Kidney (tissue), 14 donors: ENCODE results near the gene VCL. TPM values are rescaled to one million over a fixed set of nuclear protein-coding genes. Genes with fewer than 3 reads are reported as not detected.

Experiments
- DNase-seq, 5 donors: peaks; one replicate each; pipeline ENCODE4 v3.0.0-alpha.2; 2013 to 2020
- FAIRE-seq: peaks from 2 replicates; lab custom pipeline; 2012; peaks lifted over from hg19 to GRCh38; lab: Jason Lieb, UNC
- H3K27ac ChIP-seq, 2 donors: one replicate each; pipeline ENCODE4 v1.7.0; 2013; ENCODE audit warnings: low read depth in 2 of 2, low read length in 2 of 2, inconsistent platforms in 1 of 2
- H3K27me3 ChIP-seq: one replicate; pipeline ENCODE4 v1.7.1; 2013; ENCODE audit warnings: low read length, inconsistent platforms; ENCODE audit not compliant: control insufficient read depth, insufficient read depth
- H3K36me3 ChIP-seq, 3 donors: one replicate each; pipeline versions ENCODE4 v1.7.0 to v1.7.1; 2013; ENCODE audit warnings: low read length in 3 of 3, control low read depth in 1 of 3, inconsistent platforms in 1 of 3; ENCODE audit not compliant: insufficient read depth in 3 of 3, control insufficient read depth in 2 of 3
- H3K4me1 ChIP-seq, 3 donors: one replicate each; pipeline versions ENCODE4 v1.7.0 to v1.7.1; 2013; ENCODE audit warnings: low read length in 3 of 3, inconsistent platforms in 1 of 3, low read depth in 1 of 3; ENCODE audit not compliant: control insufficient read depth in 2 of 3, insufficient read depth in 2 of 3
- H3K4me3 ChIP-seq, 3 donors: one replicate each; pipeline versions ENCODE4 v1.7.0 to v1.8.1; 2013; ENCODE audit warnings: low read length in 3 of 3, control low read depth in 1 of 3, inconsistent platforms in 1 of 3
- H3K9ac ChIP-seq, 3 donors: one replicate each; pipeline versions ENCODE4 v1.7.0 to v1.7.1; 2013; ENCODE audit warnings: low read length in 3 of 3, control low read depth in 1 of 3, inconsistent platforms in 1 of 3
- H3K9me3 ChIP-seq, 3 donors: one replicate each; pipeline versions ENCODE4 v1.7.0 to v1.7.1; 2013; ENCODE audit warnings: low read length in 3 of 3, control low read depth in 1 of 3, inconsistent platforms in 1 of 3; ENCODE audit not compliant: control insufficient read depth in 2 of 3, insufficient read depth in 1 of 3
- intact Hi-C: fragments of 100-400 bp; cut with DNase I; formaldehyde crosslinking; loops from one replicate; pipeline ENCODE4 v1.11.1; 2022
- polyA plus RNA-seq: library from polyadenylated mRNA; stranded (reverse); fragments of 350-450 nt; fragmentation: Illumina TruSeq; extraction: RNeasy Lipid Tissue Mini Kit (QIAGEN cat#74804); gene quantifications from one replicate; pipeline ENCODE4 v1.2.3, GENCODE V29; 2014; ENCODE audit warnings: low read depth, low replicate concordance; ENCODE audit not compliant: insufficient read depth
- total RNA-seq: library from RNA; stranded (reverse); fragmentation: NEBNext Ultra II Directional; extraction: Animal tissue kit (Norgen Biotek cat#: 25700); gene quantifications from one replicate; pipeline ENCODE4 v1.2.1, GENCODE V29; 2021
- TF ChIP-seq, protein P1 (sequence below): IDR thresholded peaks from 3 replicates; pipeline ENCODE4 v1.5.1; 2012; ENCODE audit warnings: mild to moderate bottlenecking, moderate library complexity, borderline replicate concordance; ENCODE audit not compliant: insufficient read depth; ENCODE audit errors: extremely low read depth
- donor health status: control.
- donor health status: control.
- donor health status: control.
- donor health status: control.
- donor health status: control.
- donor health status: DM: yes; HTN: yes; CAD: no.
- donor health status: Normal renal cell carcinoma (clear cell type).

VCL gene
- total and polyA plus RNA-seq, 2 donors from 2014 or later, result 23.8 to 167 TPM

DNA sequence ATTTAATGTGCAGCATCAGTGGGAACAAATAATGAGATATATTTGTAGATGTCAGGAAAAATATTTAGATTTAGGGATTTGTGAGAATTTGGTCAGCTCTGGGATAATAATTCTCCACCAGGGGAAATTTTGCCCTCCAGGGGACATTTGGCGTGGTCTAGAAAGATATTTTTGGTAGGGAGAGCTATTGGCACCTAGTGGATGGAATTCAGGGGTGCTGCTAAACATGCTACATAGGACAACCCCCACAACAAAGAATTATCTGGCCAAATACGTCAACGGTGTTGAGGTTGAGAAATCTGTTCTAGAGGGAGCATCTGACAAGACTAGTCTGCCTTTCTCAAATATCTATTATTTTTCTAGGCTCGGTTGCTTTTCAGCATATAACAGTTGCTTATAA lies 155.2 kb downstream of the VCL start:
- DNase-seq, result peak in 1 of 5 donors; percentile 49
- no peak for FAIRE-seq
- TF ChIP-seq, protein P1, sequence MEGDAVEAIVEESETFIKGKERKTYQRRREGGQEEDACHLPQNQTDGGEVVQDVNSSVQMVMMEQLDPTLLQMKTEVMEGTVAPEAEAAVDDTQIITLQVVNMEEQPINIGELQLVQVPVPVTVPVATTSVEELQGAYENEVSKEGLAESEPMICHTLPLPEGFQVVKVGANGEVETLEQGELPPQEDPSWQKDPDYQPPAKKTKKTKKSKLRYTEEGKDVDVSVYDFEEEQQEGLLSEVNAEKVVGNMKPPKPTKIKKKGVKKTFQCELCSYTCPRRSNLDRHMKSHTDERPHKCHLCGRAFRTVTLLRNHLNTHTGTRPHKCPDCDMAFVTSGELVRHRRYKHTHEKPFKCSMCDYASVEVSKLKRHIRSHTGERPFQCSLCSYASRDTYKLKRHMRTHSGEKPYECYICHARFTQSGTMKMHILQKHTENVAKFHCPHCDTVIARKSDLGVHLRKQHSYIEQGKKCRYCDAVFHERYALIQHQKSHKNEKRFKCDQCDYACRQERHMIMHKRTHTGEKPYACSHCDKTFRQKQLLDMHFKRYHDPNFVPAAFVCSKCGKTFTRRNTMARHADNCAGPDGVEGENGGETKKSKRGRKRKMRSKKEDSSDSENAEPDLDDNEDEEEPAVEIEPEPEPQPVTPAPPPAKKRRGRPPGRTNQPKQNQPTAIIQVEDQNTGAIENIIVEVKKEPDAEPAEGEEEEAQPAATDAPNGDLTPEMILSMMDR, result no peak

DNA sequence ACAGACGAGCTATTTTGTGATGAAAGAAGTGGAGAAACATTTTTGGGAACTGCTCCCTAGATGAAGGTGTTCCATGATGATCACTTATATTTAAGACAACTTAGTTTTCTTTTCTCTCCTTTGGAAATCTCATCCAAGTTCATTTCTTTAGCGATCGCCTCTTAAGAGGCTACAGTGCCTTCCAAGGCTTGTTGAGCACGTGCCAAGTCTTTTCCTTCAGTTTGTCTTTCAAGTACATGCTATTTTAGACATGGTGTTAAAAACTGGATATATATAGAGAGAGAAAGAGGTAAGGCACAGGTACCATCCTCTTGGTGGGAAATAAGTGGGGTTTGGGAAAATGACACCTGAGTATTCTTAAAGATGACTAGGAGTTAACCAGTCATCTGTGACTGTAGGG lies 155.8 kb downstream of the VCL start:
- intact Hi-C loops, result no loop called here
- Histone ChIP-seq H3K27ac (no peak overlapping the region), H3K36me3 (no peaks in the 10 kb centered on the region), H3K9me3 (no peaks in the 10 kb centered on the region), H3K27me3 (no peaks in the 10 kb centered on the region), H3K4me1 (peaks cover 0 to 12% (median 11%) of the 10 kb centered on the region in 3 donors), H3K9ac (no peak overlapping the region), H3K4me3 (no peak overlapping the region)
- DNase-seq (no peak), FAIRE-seq (no peak)
- TF ChIP-seq, protein P1, result no peak

More for the DNA sequence above, 155.2 kb downstream of the VCL start:
- intact Hi-C loops, result no loop called here
- Histone ChIP-seq H3K9me3 (no peaks in the 10 kb centered on the region), H3K27ac (no peak overlapping the region), H3K36me3 (no peaks in the 10 kb centered on the region), H3K4me1 (peaks cover 0 to 12% (median 11%) of the 10 kb centered on the region in 3 donors), H3K27me3 (no peaks in the 10 kb centered on the region), H3K4me3 (no peak overlapping the region), H3K9ac (no peak overlapping the region)

DNA sequence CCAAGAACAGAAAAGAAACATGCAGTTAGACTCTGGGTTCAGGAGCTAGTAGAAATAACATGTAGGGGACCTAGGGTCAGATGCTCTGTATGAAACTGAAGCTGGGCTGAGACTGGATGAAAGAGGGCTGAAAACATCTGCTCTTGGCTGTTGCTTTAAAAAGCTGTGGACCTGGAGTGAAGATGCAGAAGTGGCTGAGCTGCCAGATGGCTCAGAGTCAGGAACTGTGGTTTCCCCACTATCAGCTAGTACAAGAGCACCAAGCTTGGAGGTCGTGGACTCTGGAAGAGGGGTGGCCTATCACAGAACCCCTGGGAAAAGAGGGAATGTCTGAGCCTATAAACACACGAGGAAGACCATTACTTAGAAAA lies 159.0 kb downstream of the VCL start:
- TF ChIP-seq, protein P1, result no peak
- no peak for FAIRE-seq
- Histone ChIP-seq H3K36me3 (no peaks in the 10 kb centered on the region), H3K27me3 (no peaks in the 10 kb centered on the region), H3K9ac (no peak overlapping the region), H3K4me1 (peaks cover 0 to 6% (median 3%) of the 10 kb centered on the region in 3 donors), H3K4me3 (no peak overlapping the region), H3K9me3 (no peaks in the 10 kb centered on the region), H3K27ac (no peak overlapping the region)
- no peak for DNase-seq
- intact Hi-C loops, result no loop called here

DNA sequence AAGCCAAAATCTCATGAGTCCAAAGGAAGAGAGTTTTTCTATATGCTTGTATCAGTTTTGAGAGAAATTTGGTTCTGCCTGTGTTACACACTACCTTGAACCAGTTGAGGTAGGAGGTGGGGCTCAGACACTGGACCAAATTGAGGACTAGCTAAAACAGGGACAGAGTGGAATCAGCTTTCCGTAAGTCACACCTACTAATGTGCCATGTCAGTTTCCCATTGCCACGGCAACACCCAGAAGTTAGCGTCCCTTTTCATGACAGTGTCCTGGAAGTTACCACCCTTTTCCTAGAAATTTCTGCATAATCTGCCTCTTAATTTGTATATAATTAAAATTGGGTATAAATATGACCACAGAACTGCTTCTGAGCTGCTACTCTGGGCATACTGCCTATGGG lies 162.1 kb downstream of the VCL start:
- Histone ChIP-seq H3K4me3 (no peak overlapping the region), H3K4me1 (no peaks in the 10 kb centered on the region), H3K27ac (no peak overlapping the region), H3K9ac (no peak overlapping the region), H3K36me3 (no peaks in the 10 kb centered on the region), H3K9me3 (no peaks in the 10 kb centered on the region), H3K27me3 (no peaks in the 10 kb centered on the region)
- TF ChIP-seq, protein P1, result no peak
- intact Hi-C loops, result no loop called here
- FAIRE-seq, result no peak
- DNase-seq, result no peak
